Activated B cell treated with CpG ODN at 0.5 μM for 24 hours (primary cell): ENCODE results near the gene ASTN2. TPM values are rescaled to one million over a fixed set of nuclear protein-coding genes. Genes with fewer than 3 reads are reported as not detected.

Experiments
- ATAC-seq: fragments of 200-7000 bp; cut with Tn5 transposase; one replicate; pipeline ENCODE4 v1.10.0; 2021; ENCODE audit warnings: low read depth, mild to moderate bottlenecking, moderate library complexity
- CTCF ChIA-PET: fragments of 350-600 bp; sonication (Branson Sonifier 250); formaldehyde crosslinking; loops from one replicate; lab custom pipeline; 2021; ENCODE audit warnings: antibody characterized with exemption; lab: Charles Lee
- POLR2A ChIA-PET: fragments of 350-600 bp; sonication (Branson Sonifier 250); formaldehyde crosslinking; loops from one replicate; lab custom pipeline; 2021; ENCODE audit warnings: antibody characterized with exemption; lab: Charles Lee
- DNase-seq: peaks from one replicate; pipeline ENCODE4 v3.0.0; 2022
- H3K27ac Mint-ChIP-seq: one replicate; pipeline ENCODE4 v1.8.0; 2020; ENCODE audit warnings: mixed read lengths
- H3K27me3 Mint-ChIP-seq: one replicate; pipeline ENCODE4 v1.8.0; 2021; ENCODE audit warnings: mixed read lengths
- H3K36me3 Mint-ChIP-seq: one replicate; pipeline ENCODE4 v1.8.0; 2021; ENCODE audit warnings: low read depth, mixed read lengths
- H3K4me1 Mint-ChIP-seq: one replicate; pipeline ENCODE4 v1.8.0; 2021; ENCODE audit warnings: mixed read lengths
- H3K4me3 Mint-ChIP-seq: one replicate; pipeline ENCODE4 v1.8.0; 2020; ENCODE audit warnings: mild to moderate bottlenecking, mixed read lengths
- H3K9me3 Mint-ChIP-seq: one replicate; pipeline ENCODE4 v1.8.0; 2020; ENCODE audit warnings: mixed read lengths
- CTCF ChIP-seq: fragments of 200-600 bp; IDR thresholded peaks from one replicate; pipeline ENCODE4 v1.8.0; 2022; ENCODE audit warnings: antibody characterized with exemption, mild to moderate bottlenecking
- intact Hi-C: fragments of 100-400 bp; cut with micrococcal nuclease; formaldehyde crosslinking; loops from one replicate; pipeline ENCODE4 v1.15.1; 2024
- total RNA-seq: library from RNA; stranded (reverse); gene quantifications from 2 replicates; pipeline ENCODE4 v1.2.3, GENCODE V29; 2022

Gene ASTN2
- total RNA-seq, 1 donor from 2014 or later, result 2.3 TPM

- intact Hi-C loops, result no loop called here
- H3K27me3 Mint-ChIP-seq, result no peaks in the 10 kb centered on the region
- POLR2A ChIA-PET, result no interaction called here
Measured at GRCh38 chr9:116933251-116933650, 481.6 kb downstream of the ASTN2 start.

GRCh38 chr9:116929621-116930020 is 485.2 kb downstream of the ASTN2 start:
- POLR2A ChIA-PET, result no interaction called here
- Mint-ChIP-seq H3K27ac (no peak overlapping the region), H3K27me3 (no peaks in the 10 kb centered on the region), H3K4me1 (no peaks in the 10 kb centered on the region), H3K4me3 (no peak overlapping the region), H3K36me3 (no peaks in the 10 kb centered on the region), H3K9me3 (no peaks in the 10 kb centered on the region)
- intact Hi-C loops, result no loop called here
- CTCF ChIA-PET, result no interaction called here
- no peak for TF ChIP-seq CTCF
- ATAC-seq (no peak), DNase-seq (no peak)

More at GRCh38 chr9:116933251-116933650, 481.6 kb downstream of the ASTN2 start:
- H3K36me3 Mint-ChIP-seq, result no peaks in the 10 kb centered on the region
- no peak overlapping the region for H3K4me3 Mint-ChIP-seq
- no peak for DNase-seq
- no peak overlapping the region for H3K27ac Mint-ChIP-seq
- H3K9me3 Mint-ChIP-seq, result no peaks in the 10 kb centered on the region
- CTCF ChIA-PET, result no interaction called here
- ATAC-seq, result no peak
- TF ChIP-seq CTCF, result no peak
- H3K4me1 Mint-ChIP-seq, result no peaks in the 10 kb centered on the region

GRCh38 chr9:116928884-116929283 is 486.0 kb downstream of the ASTN2 start:
- no peak for DNase-seq
- Mint-ChIP-seq H3K27ac (no peak overlapping the region), H3K9me3 (no peaks in the 10 kb centered on the region), H3K36me3 (no peaks in the 10 kb centered on the region), H3K4me3 (no peak overlapping the region), H3K27me3 (no peaks in the 10 kb centered on the region), H3K4me1 (no peaks in the 10 kb centered on the region)
- ATAC-seq, result no peak
- POLR2A ChIA-PET, result no interaction called here
- no peak for TF ChIP-seq CTCF
- CTCF ChIA-PET, result no interaction called here
- intact Hi-C loops, result no loop called here

GRCh38 chr9:116928289-116928688 is 486.6 kb downstream of the ASTN2 start:
- POLR2A ChIA-PET, result no interaction called here
- no peaks in the 10 kb centered on the region for H3K9me3 Mint-ChIP-seq
- no peak for ATAC-seq

GRCh38 chr9:116927726-116928125 is 487.1 kb downstream of the ASTN2 start:
- intact Hi-C loops, result no loop called here
- CTCF ChIA-PET, result no interaction called here
- no peak overlapping the region for H3K4me3 Mint-ChIP-seq
- no peaks in the 10 kb centered on the region for H3K4me1 Mint-ChIP-seq
- TF ChIP-seq CTCF, result no peak
- ATAC-seq (no peak), DNase-seq (no peak)
- no peak overlapping the region for H3K27ac Mint-ChIP-seq
- POLR2A ChIA-PET, result no interaction called here
- no peaks in the 10 kb centered on the region for H3K27me3 Mint-ChIP-seq
- no peaks in the 10 kb centered on the region for H3K36me3 Mint-ChIP-seq
- no peaks in the 10 kb centered on the region for H3K9me3 Mint-ChIP-seq

More at GRCh38 chr9:116928289-116928688, 486.6 kb downstream of the ASTN2 start:
- Mint-ChIP-seq H3K27ac (no peak overlapping the region), H3K4me3 (no peak overlapping the region), H3K4me1 (no peaks in the 10 kb centered on the region), H3K36me3 (no peaks in the 10 kb centered on the region), H3K27me3 (no peaks in the 10 kb centered on the region)
- DNase-seq, result no peak
- CTCF ChIA-PET, result no interaction called here
- TF ChIP-seq CTCF, result no peak
- intact Hi-C loops, result no loop called here
